ENCODE results near the gene PKP1. TPM values are rescaled to one million over a fixed set of nuclear protein-coding genes. Genes with fewer than 3 reads are reported as not detected.
"Not testable (repeated sequence)": the region's sequence is repeated elsewhere in the genome, so short reads cannot be mapped to it uniquely, and the experiment has no call there.

The PKP1 gene
- total RNA-seq (1 to 10 TPM; 2.1 to 2.8 TPM), polyA plus RNA-seq (ENCODE audit: insufficient read length in 6 of 6) (under 1 TPM; 0.17 to 0.29 (median 0.18) TPM)
- long read RNA-seq, donor 1 = 0 reads
- long read RNA-seq, donor 2, full-length matches to known transcripts = 1 of 1 reads
- long read RNA-seq, donor 2, partial matches to known transcripts = 0 of 1 reads
- long read RNA-seq, donor 2, other reads (novel, unspliced or antisense) = 0 of 1 reads
- long read RNA-seq, donor 3 = 0 reads
- long read RNA-seq, donor 4, partial matches to known transcripts = 0 of 1 reads
- long read RNA-seq, donor 4, other reads (novel, unspliced or antisense) = 1 of 1 reads
- long read RNA-seq, donor 5 = 0 reads
- long read RNA-seq, donor 6 = 0 reads
- long read RNA-seq, donor 7 = 0 reads
- long read RNA-seq, donor 8 = 0 reads
- long read RNA-seq, donor 9 = 0 reads
- long read RNA-seq, donor 10 = 0 reads
- long read RNA-seq, donor 11 = 0 reads
- long read RNA-seq, donor 12 = 0 reads

DNA sequence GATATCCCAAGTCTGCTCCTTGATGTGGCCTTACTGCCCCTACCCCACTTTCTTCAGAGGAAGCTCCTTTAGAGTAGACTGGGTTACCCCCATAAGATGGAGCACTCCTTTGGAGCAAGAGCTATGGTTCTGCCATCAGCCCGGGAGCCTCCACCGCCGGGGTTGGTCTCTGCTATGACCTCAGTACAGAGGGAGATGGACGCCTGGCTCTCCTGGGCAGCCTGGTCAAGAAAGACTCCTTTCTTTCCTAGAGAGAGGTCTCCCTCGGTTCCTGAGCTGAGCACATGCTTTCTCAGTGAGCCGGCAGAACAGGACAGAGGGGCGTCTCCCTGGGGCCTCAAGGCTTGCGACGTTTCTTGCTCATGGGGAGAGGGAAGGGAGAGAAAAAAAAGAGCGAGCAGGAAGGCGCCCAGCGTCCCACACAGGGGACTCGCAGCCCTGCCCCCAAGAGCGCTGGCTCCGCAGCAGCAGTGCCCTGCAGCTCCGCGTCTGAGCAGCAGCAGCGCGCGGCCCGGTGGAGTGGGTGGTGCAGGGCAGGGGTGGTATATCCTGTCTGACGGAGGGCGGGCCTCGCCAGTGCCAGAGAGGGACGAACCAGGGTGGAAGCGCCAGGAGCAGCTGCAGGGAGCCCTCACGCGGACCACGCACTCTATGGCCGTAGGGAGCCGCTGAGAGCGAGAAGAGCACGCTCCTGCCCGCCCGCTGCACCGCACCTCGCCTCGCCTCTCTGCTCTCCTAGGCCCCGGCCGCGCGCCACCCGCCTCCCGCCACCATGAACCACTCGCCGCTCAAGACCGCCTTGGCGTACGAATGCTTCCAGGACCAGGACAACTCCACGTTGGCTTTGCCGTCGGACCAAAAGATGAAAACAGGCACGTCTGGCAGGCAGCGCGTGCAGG is at the start of gene PKP1:
TSS of gene PKP1 (plus strand) at position 576 of the 899 bp plus-strand sequence. CDS start at position 773, 197 bp downstream.
- DNase-seq (peak in 2 of 4 donors; percentile 54 to 87), ATAC-seq (peak; percentile 84)
- Histone ChIP-seq H3K4me3 (peak within 1 kb of the TSS in 1 of 2 donors; percentile 14), H3K9me3 (no peaks in the 10 kb centered on the region), H3K27me3 (peaks cover 21 to 62% of the 10 kb centered on the region in 2 donors), H3K36me3 (no peaks in the 10 kb centered on the region), H3K4me1 (peaks cover 4 to 7% of the 10 kb centered on the region in 2 donors), H3K27ac (no peak within 1 kb of the TSS)
- TF ChIP-seq, protein P1, sequence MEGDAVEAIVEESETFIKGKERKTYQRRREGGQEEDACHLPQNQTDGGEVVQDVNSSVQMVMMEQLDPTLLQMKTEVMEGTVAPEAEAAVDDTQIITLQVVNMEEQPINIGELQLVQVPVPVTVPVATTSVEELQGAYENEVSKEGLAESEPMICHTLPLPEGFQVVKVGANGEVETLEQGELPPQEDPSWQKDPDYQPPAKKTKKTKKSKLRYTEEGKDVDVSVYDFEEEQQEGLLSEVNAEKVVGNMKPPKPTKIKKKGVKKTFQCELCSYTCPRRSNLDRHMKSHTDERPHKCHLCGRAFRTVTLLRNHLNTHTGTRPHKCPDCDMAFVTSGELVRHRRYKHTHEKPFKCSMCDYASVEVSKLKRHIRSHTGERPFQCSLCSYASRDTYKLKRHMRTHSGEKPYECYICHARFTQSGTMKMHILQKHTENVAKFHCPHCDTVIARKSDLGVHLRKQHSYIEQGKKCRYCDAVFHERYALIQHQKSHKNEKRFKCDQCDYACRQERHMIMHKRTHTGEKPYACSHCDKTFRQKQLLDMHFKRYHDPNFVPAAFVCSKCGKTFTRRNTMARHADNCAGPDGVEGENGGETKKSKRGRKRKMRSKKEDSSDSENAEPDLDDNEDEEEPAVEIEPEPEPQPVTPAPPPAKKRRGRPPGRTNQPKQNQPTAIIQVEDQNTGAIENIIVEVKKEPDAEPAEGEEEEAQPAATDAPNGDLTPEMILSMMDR (IDR thresholded peaks at IDR 0.05) = no peak
- intact Hi-C loops (cut with DNase I) = no loop called here

DNA sequence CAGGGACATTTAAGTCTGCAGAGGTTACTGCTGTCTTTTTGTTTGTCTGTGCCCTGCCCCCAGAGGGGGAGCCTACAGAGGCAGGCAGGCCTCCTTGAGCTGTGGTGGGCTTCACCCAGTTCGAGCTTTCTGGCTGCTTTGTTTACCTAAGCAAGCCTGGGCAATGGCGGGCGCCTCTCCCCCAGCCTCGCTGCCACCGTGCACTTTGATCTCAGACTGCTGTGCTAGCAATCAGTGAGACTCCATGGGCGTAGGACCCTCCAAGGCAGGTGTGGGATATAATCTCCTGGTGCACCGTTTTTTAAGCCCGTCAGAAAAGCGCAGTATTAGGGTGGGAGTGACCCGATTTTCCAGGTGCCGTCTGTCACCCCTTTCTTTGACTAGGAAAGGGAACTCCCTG is 43.7 kb upstream of the PKP1 start:
- H3K4me1 ChIP-seq; H3K36me3 ChIP-seq; H3K27ac ChIP-seq; H3K4me3 ChIP-seq; H3K27me3 ChIP-seq; H3K9me3 ChIP-seq; ATAC-seq; intact Hi-C loops (cut with DNase I); DNase-seq: not testable (repeated sequence)

GRCh38 chr1:201240171-201240570 is 43.1 kb upstream of the PKP1 start:
- H3K4me1 ChIP-seq = no peaks in the 10 kb centered on the region
- TF ChIP-seq, protein P1 (IDR thresholded peaks at IDR 0.05) = no peak
- intact Hi-C loops (cut with DNase I) = no loop called here

GRCh38 chr1:201241736-201242135 is 41.6 kb upstream of the PKP1 start:
- ATAC-seq (no peak), DNase-seq (no peak)
- H3K27ac ChIP-seq = no peak overlapping the region
- intact Hi-C loops (cut with DNase I) = no loop called here
- peaks cover 9 to 15% of the 10 kb centered on the region in 2 donors for H3K27me3 ChIP-seq
- H3K36me3 ChIP-seq = no peaks in the 10 kb centered on the region
- TF ChIP-seq, protein P1 (IDR thresholded peaks at IDR 0.05) = no peak
- no peaks in the 10 kb centered on the region for H3K9me3 ChIP-seq
- no peaks in the 10 kb centered on the region for H3K4me1 ChIP-seq
- no peak overlapping the region for H3K4me3 ChIP-seq

More at GRCh38 chr1:201240171-201240570, 43.1 kb upstream of the PKP1 start:
- Histone ChIP-seq H3K27ac (no peak overlapping the region), H3K27me3 (peaks cover 9 to 12% of the 10 kb centered on the region in 2 donors), H3K9me3 (no peaks in the 10 kb centered on the region), H3K4me3 (no peak overlapping the region), H3K36me3 (no peaks in the 10 kb centered on the region)
- no peak for ATAC-seq
- no peak for DNase-seq

DNA sequence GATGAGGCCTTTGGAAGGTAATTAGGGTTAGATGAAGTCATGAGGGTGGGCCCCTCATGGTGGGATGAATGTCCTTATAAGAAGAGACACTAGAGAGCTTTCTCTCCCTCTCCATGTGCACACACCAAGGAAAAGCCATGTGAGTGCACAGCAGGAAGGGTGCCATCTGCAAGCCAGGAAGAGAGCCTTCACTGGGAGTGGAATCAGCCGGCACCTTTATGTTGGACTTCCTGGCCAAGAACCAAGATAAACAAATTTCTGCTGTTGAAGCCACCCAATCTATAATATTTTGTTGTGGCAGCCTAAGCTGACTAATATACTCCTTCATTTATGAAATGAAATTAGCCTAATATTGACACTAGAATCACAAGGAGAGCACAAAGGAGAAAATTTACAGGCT is 38.2 kb upstream of the PKP1 start:
- intact Hi-C loops (cut with DNase I) = no loop called here
- DNase-seq = no peak
- no peaks in the 10 kb centered on the region for H3K36me3 ChIP-seq
- H3K9me3 ChIP-seq = no peaks in the 10 kb centered on the region
- peaks cover 9 to 15% of the 10 kb centered on the region in 2 donors for H3K27me3 ChIP-seq
- TF ChIP-seq, protein P1 (IDR thresholded peaks at IDR 0.05) = no peak
- no peaks in the 10 kb centered on the region for H3K4me1 ChIP-seq
- ATAC-seq = no peak
- no peak overlapping the region for H3K4me3 ChIP-seq
- H3K27ac ChIP-seq = no peak overlapping the region

Measured in left lung (tissue), 14 donors.